ENCODE results near the gene NOX3.

Gene NOX3

GRCh38 chr6:155354167-155354566 is 101.5 kb downstream of the NOX3 start:
- DNase-seq: no peak

DNA sequence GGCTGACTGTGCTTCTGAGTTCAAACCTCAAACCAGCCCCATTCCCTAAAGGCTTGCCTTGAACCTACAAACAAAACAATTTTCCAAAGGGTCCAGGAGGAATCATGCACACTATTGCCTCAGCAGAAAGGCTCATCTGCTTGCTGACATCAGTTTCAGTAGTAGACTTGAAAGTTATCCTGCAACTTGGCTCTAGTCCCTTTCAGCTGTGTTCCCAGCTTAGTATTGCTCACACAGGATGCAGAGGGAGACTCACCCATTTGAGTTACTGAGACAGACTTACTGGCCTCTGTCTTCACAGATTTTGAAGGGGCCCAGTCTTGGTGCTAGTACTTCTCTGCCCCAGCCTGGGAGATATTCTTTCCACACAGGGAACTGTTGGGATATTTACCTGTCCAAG is 102.8 kb downstream of the NOX3 start:
- no peak for DNase-seq

DNA sequence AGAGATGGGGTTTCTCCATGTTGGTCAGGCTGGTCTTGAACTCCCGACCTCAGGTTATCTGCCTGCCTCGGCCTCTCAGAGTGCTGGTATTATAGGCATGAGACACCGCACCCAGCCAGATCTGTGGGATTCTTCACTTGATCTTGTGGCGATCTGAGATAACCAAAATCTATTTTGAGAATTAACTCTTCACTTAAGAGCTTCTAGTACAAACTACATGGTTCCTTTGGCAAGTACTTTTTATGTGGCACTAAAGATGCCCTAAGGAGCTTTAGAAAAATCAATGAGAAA is 103.6 kb downstream of the NOX3 start:
- DNase-seq: no peak

DNA sequence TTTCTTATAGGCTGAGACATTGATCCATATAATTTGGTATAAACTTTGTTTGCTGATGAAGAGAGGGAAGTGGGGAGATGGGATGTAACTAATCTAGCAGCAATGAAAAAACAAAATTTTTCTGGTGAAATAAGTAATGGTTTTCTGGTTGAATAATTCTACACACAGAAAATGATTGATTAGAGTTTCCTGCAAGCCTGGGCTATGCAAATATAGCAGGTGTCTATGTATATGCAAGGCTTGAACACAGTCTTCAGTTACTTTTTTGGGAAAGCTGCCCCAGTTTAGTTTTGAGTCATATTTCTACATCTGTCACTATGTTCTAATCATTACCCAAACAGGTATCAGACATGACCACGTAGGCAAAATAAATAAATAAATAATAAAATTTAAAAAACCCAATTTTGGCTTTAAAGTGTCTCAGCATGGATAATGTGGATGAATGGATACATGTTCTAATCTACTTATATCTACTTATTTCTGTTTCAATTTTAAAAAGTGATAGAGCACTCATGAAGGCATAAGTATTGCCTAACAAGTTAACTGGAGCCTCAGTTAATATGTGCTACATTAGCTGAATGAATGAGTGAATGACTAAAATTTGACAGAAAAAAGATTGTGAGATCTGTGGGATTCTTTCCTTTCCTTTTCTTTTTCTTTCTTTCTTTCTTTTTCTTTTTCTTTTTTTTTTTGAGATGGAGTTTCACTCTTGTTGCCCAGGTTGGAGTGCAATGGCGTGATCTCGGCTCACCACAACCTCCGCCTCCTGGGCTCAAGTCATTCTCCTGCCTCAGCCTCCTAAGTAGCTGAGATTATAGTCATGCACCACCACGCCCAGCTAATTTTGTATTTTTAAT is 104.1 kb downstream of the NOX3 start:
- no peak for DNase-seq

GRCh38 chr6:155349956-155350355 is 105.7 kb downstream of the NOX3 start:
- no peak for DNase-seq

- DNase-seq: no peak
Measured at GRCh38 chr6:155349129-155349528, 106.5 kb downstream of the NOX3 start.

DNA sequence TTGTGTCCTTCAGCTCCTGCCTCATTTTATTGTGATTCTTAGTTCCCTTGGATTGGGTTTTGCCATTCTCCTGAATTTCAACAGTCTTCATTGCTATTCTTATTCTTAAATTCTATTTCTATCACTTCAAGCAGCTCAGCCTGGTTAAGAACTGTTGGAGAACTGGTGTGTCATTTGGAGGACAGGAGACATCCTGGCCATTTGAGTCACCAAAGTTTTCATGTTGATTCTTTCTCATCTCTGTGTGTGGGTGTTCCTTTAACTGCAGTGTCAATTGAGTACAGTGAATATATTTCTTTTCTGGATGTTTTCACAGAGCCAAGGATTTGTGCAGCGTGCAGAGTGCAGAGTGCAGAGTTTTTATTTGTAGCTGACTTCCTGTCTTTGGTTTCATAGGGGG is 107.8 kb downstream of the NOX3 start:
- DNase-seq: no peak

DNA sequence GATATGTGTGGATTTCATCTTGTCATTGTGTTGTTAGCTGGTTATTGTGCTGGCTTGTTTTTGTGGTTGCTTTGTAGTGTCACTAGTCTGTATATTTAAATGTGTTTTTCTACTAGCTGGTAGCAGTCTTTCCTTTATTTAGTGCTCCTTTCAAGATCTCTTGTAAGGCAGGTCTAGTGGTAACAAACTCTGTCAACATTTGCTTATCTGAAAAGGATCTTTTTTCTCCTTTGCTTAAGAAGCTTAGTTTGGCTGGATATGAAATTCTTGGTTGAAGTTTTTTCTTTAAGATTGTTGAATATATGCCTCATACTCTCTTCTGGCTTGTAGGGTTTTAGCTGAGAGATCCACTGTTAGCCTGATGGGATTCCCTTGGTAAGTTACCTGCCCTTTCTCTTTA is 108.7 kb downstream of the NOX3 start:
- DNase-seq: no peak
